CD4-positive, alpha-beta T cell (primary cell): ENCODE data around the gene GLCE. TPM values are rescaled to one million over a fixed set of nuclear protein-coding genes. Genes with fewer than 3 reads are reported as not detected.
A peak's percentile ranks its signal among the peaks of the same experiment; 100 is the strongest.

ENCODE experiments used
- ATAC-seq: fragments of 200-7000 bp; cut with Tn5 transposase; one replicate; pipeline ENCODE4 v1.10.0; 2022; ENCODE audit warnings: mild to moderate bottlenecking; ENCODE audit not compliant: poor library complexity
- CTCF ChIA-PET: fragments of 350-600 bp; sonication (Branson Sonifier 250); formaldehyde crosslinking; loops from one replicate; lab custom pipeline; 2021; ENCODE audit warnings: antibody characterized with exemption, inconsistent platforms; lab: Charles Lee
- POLR2A ChIA-PET: fragments of 350-600 bp; sonication (Branson Sonifier 250); formaldehyde crosslinking; loops from one replicate; lab custom pipeline; 2021; ENCODE audit warnings: antibody characterized with exemption, inconsistent platforms; lab: Charles Lee
- DNase-seq, 14 experiments: peaks; one replicate each; pipeline ENCODE4 v3.0.0-alpha.2; 2013 to 2020; ENCODE audit warnings: mixed read lengths in 2 of 14
- H3K27ac ChIP-seq, 2 donors: one replicate each; pipeline versions ENCODE4 v1.5.1 to v1.7.0; 2013; ENCODE audit warnings: low read length in 2 of 2, low read depth in 1 of 2, mild to moderate bottlenecking in 1 of 2
- H3K27me3 ChIP-seq, 2 experiments: 1 replicate in 1 of 2; 2 replicates in 1 of 2; pipeline versions ENCODE4 v1.6.1 to v1.7.0; 2013; ENCODE audit warnings: low read length in 2 of 2, control low read depth in 1 of 2, mild to moderate bottlenecking in 1 of 2, moderate library complexity in 1 of 2; ENCODE audit not compliant: insufficient read depth in 2 of 2, control insufficient read depth in 1 of 2
- H3K36me3 ChIP-seq: one replicate; pipeline ENCODE4 v1.6.1; 2013; ENCODE audit warnings: low read length, control low read depth; ENCODE audit not compliant: insufficient read depth
- H3K4me1 ChIP-seq: one replicate; pipeline ENCODE4 v1.6.1; 2013; ENCODE audit warnings: low read length, control low read depth; ENCODE audit not compliant: insufficient read depth
- H3K4me3 ChIP-seq: one replicate; pipeline ENCODE4 v1.5.1; 2013; ENCODE audit warnings: mild to moderate bottlenecking, low read length, moderate library complexity
- H3K9me3 ChIP-seq, 2 experiments: 1 replicate in 1 of 2; 2 replicates in 1 of 2; pipeline versions ENCODE4 v1.6.1 to v1.7.0; 2013; ENCODE audit warnings: low read length in 2 of 2, mild to moderate bottlenecking in 2 of 2, control low read depth in 1 of 2, moderate library complexity in 1 of 2; ENCODE audit not compliant: control insufficient read depth in 1 of 2, insufficient read depth in 1 of 2
- H3K27ac Mint-ChIP-seq: one replicate; pipeline ENCODE4 v1.8.0; 2020; ENCODE audit warnings: mixed read lengths
- H3K27me3 Mint-ChIP-seq: one replicate; pipeline ENCODE4 v1.8.0; 2021; ENCODE audit warnings: mixed read lengths
- H3K36me3 Mint-ChIP-seq: one replicate; pipeline ENCODE4 v1.8.0; 2021; ENCODE audit warnings: low read depth, mixed read lengths
- H3K4me1 Mint-ChIP-seq: one replicate; pipeline ENCODE4 v1.8.0; 2021; ENCODE audit warnings: low read depth, mixed read lengths
- H3K4me3 Mint-ChIP-seq: one replicate; pipeline ENCODE4 v1.8.0; 2020; ENCODE audit warnings: mild to moderate bottlenecking, mixed read lengths
- H3K9me3 Mint-ChIP-seq: one replicate; pipeline ENCODE4 v1.8.0; 2020; ENCODE audit warnings: mixed read lengths
- CTCF ChIP-seq: fragments of 200-600 bp; IDR thresholded peaks from one replicate; pipeline ENCODE4 v1.8.0; 2022; ENCODE audit warnings: antibody characterized with exemption, mild to moderate bottlenecking
- intact Hi-C, 2 experiments: fragments of 100-400 bp; cut with DNase I in 1 of 2; cut with micrococcal nuclease in 1 of 2; formaldehyde crosslinking; loops; one replicate each; pipeline versions ENCODE4 v1.15.1 to v1.9.0; 2023 to 2025; cut with DNase I, micrococcal nuclease
- total RNA-seq, 174 experiments: library from RNA in 2 of 174; stranded (reverse) in 2 of 174; gene quantifications; one replicate each; pipeline ENCODE4 v1.2.3 and lab custom pipeline; 2021 to 2026

The GLCE gene
- total RNA-seq, 2 experiments from 2014 or later, result 3.2 TPM

DNA sequence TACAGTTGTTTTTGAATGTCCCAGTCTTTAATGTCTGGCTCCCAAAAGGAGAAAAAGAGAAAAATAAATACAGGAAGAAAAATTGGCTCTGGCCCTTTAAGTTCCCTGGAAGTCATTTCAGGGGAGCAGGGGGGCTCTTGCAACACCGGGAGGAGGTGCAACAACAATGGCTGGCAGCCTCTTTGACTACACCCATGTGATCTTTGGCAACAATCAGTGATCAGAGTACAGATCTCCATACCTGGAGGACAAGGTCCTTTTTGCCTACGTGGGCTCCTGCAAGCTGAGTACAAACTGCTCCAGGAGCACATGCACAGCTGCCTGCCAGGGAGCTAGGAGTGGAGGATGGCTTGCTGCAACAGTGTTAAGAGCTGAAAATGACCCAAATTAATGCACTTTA lies 63.9 kb downstream of the GLCE start:
- no peaks in the 10 kb centered on the region for H3K27me3 ChIP-seq
- H3K27ac ChIP-seq, result no peak overlapping the region
- DNase-seq (no peak), ATAC-seq (no peak)
- H3K4me3 ChIP-seq, result no peak overlapping the region
- no peak overlapping the region for H3K4me3 Mint-ChIP-seq
- ChIA-PET POLR2A (no interaction called here), CTCF (no interaction called here)
- intact Hi-C loops, result no loop called here
- H3K9me3 Mint-ChIP-seq, result peaks cover 10% of the 10 kb centered on the region
- H3K27me3 Mint-ChIP-seq, result no peaks in the 10 kb centered on the region
- H3K9me3 ChIP-seq, result peaks cover 8% of the 10 kb centered on the region in 2 experiments
- no peak overlapping the region for H3K27ac Mint-ChIP-seq
- H3K4me1 ChIP-seq, result no peaks in the 10 kb centered on the region
- no peaks in the 10 kb centered on the region for H3K4me1 Mint-ChIP-seq
- no peak for TF ChIP-seq CTCF
- H3K36me3 Mint-ChIP-seq, result peaks cover 59% of the 10 kb centered on the region
- H3K36me3 ChIP-seq, result no peaks in the 10 kb centered on the region

DNA sequence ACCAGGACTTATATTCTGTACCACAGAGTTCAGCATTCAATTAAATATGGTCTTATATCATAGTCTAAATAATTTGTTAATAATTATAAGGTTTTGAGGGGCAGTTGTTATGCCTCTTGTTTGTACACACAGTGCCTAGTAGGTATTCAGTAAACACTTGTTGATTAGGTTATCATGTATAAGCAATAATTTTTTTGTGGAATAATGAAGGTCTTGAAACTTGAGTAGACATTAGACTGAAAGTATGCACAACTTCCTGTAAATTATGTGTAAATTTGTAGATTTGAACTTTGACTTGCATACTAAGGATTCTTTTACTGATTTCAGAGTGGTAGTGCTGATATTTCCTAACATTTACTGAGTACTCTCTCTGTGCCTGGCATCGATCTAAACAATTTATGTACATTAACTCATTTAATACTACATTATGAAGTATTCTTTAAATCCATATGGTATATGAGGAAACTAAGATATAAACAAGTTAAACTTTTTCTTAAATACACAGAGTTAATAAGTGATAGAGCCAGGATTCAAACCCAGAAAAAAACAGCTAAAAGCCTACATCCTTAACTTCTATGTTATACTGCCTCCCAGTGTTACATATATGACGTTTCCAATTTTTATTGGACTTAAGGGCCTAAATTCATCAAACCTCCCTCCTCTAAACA lies 65.1 kb downstream of the GLCE start:
- no peak overlapping the region for H3K4me3 Mint-ChIP-seq
- Histone ChIP-seq H3K27me3 (no peaks in the 10 kb centered on the region), H3K27ac (no peak overlapping the region), H3K36me3 (no peaks in the 10 kb centered on the region), H3K4me3 (no peak overlapping the region), H3K9me3 (peaks cover 8% of the 10 kb centered on the region in 2 experiments), H3K4me1 (no peaks in the 10 kb centered on the region)
- ChIA-PET CTCF (no interaction called here), POLR2A (no interaction called here)
- DNase-seq, result peak in 3 of 14 experiments; percentile 8 to 10 (median 9)
- intact Hi-C loops, result loop anchor here (1.0 kb wide), 1 partner anchor 166 kb away; no protein-coding TSS in a partner anchor
- H3K4me1 Mint-ChIP-seq, result no peaks in the 10 kb centered on the region
- no peak for ATAC-seq
- no peak overlapping the region for H3K27ac Mint-ChIP-seq
- peaks cover 55% of the 10 kb centered on the region for H3K36me3 Mint-ChIP-seq
- no peak for TF ChIP-seq CTCF
- peaks cover 7% of the 10 kb centered on the region for H3K9me3 Mint-ChIP-seq
- H3K27me3 Mint-ChIP-seq, result no peaks in the 10 kb centered on the region

- Histone ChIP-seq H3K4me1 (no peaks in the 10 kb centered on the region), H3K27ac (no peak overlapping the region), H3K4me3 (no peak overlapping the region), H3K36me3 (no peaks in the 10 kb centered on the region), H3K9me3 (peaks cover 8% of the 10 kb centered on the region in 2 experiments), H3K27me3 (no peaks in the 10 kb centered on the region)
- DNase-seq, result no peak
- ATAC-seq, result no peak
- no peak for TF ChIP-seq CTCF
- Mint-ChIP-seq H3K27me3 (no peaks in the 10 kb centered on the region), H3K36me3 (peaks cover 50% of the 10 kb centered on the region), H3K4me1 (no peaks in the 10 kb centered on the region), H3K4me3 (no peak overlapping the region), H3K27ac (no peak overlapping the region), H3K9me3 (peaks cover 6% of the 10 kb centered on the region)
- ChIA-PET POLR2A (interaction anchor here (0.8 kb wide), 1 partner anchor 17 kb away, joined by 3 read pairs; no protein-coding TSS in a partner anchor), CTCF (no interaction called here)
- intact Hi-C loops, result no loop called here
Observed at GRCh38 chr15:69226023-69226355, 65.6 kb downstream of the GLCE start.
